DND-41 (cell line): ENCODE results near the gene NUMA1.

Experiments
- CTCF ChIP-seq: IDR thresholded peaks from 2 replicates; pipeline ENCODE4 v1.5.1; 2012; ENCODE audit warnings: borderline replicate concordance, low read length, moderate library complexity, mild to moderate bottlenecking; ENCODE audit not compliant: poor library complexity, severe bottlenecking; ENCODE audit errors: extremely low read depth
- EZH2 ChIP-seq: IDR thresholded peaks from 3 replicates; pipeline ENCODE4 v1.6.1; 2012; ENCODE audit warnings: borderline replicate concordance, low read depth, mild to moderate bottlenecking, moderate library complexity, low read length, inconsistent platforms; ENCODE audit not compliant: severe bottlenecking

DNA sequence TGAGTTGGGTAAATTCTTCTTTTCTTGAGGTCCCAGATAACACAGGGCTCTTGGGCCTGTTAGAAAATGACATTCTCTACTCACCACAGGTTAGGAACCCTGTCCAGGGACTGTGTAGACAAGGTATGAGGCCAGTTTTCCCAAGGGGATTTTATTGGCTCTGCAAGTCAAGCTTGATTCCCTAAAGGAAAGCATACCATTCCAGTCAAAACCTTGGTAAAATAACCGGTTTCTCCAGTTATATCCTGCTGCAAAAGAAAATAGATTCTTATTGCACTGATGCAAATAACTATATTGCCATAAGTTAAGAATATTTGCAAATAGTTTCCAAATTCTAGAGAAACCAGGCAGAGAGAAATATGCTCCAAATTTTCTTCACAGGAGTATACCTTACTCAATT is 45.6 kb upstream of the NUMA1 start:
- TF ChIP-seq CTCF = no peak
- TF ChIP-seq EZH2 = no peak
